IPS-NIHi11 (cell line): Measurements from ENCODE around the gene SPATA21.
"Not testable (repeated sequence)": the region's sequence is repeated elsewhere in the genome, so short reads cannot be mapped to it uniquely, and the experiment has no call there.

ENCODE experiments used
- DNase-seq: peaks from one replicate; pipeline ENCODE4 v3.0.0; 2012; ENCODE audit warnings: mixed read lengths, low spot score

Gene SPATA21

GRCh38 chr1:16383888-16384287 is 53.3 kb downstream of the SPATA21 start:
- no peak for DNase-seq

- DNase-seq, result no peak
These were observed 56.4 kb downstream of the SPATA21 start for GRCh38 chr1:16380868-16381267.

GRCh38 chr1:16378443-16378842 is 58.8 kb downstream of the SPATA21 start:
- no peak for DNase-seq

- no peak for DNase-seq
These were observed 60.3 kb downstream of the SPATA21 start for GRCh38 chr1:16376971-16377370.

GRCh38 chr1:16375521-16376340 is 61.5 kb downstream of the SPATA21 start:
- no peak for DNase-seq

GRCh38 chr1:16374266-16374665 is 63.0 kb downstream of the SPATA21 start:
- no peak for DNase-seq

GRCh38 chr1:16372535-16373285 is 64.5 kb downstream of the SPATA21 start:
- DNase-seq, result no peak

GRCh38 chr1:16371725-16372124 is 65.5 kb downstream of the SPATA21 start:
- DNase-seq, result no peak

- no peak for DNase-seq
These were observed 67.4 kb downstream of the SPATA21 start for GRCh38 chr1:16369821-16370220.

GRCh38 chr1:16367968-16368890 is 69.0 kb downstream of the SPATA21 start:
- DNase-seq, result peak; percentile 67

- peak; percentile 77 for DNase-seq
These were observed 69.8 kb downstream of the SPATA21 start for GRCh38 chr1:16367258-16367967.

- DNase-seq, result peak; percentile 92
These were observed 70.4 kb downstream of the SPATA21 start, which contains the start of gene SZRD1 for GRCh38 chr1:16366722-16367257. SZRD1 (plus strand) TSS chr1:16367242; CDS start chr1:16367258, 16 bp downstream.

- DNase-seq, result not testable (repeated sequence)
These were observed 72.1 kb downstream of the SPATA21 start for GRCh38 chr1:16365146-16365498.

GRCh38 chr1:16356867-16357266 is 80.4 kb downstream of the SPATA21 start:
- DNase-seq, result no peak

- DNase-seq, result no peak
These were observed 82.6 kb downstream of the SPATA21 start for GRCh38 chr1:16354619-16355018.

- DNase-seq, result no peak
These were observed 84.2 kb downstream of the SPATA21 start for GRCh38 chr1:16352842-16353535.

- DNase-seq, result peak; percentile 96
These were observed 85.0 kb downstream of the SPATA21 start, which contains the start of gene FBXO42 for GRCh38 chr1:16351994-16352841. FBXO42 (minus strand) TSS chr1:16352480; CDS start chr1:16315418, 37,062 bp downstream.

- no peak for DNase-seq
These were observed 85.7 kb downstream of the SPATA21 start for GRCh38 chr1:16351456-16351993.

GRCh38 chr1:16349847-16350406 is 87.3 kb downstream of the SPATA21 start:
- DNase-seq, result no peak
